HG03457 (cell line): ENCODE results near the gene S100A16.
"Not testable (repeated sequence)": the region's sequence is repeated elsewhere in the genome, so short reads cannot be mapped to it uniquely, and the experiment has no call there.

Source experiments
- ATAC-seq: cut with Tn5 transposase; IDR thresholded peaks from one replicate; pipeline ENCODE4 v1.9.1; 2021; ENCODE audit warnings: moderate number of reproducible peaks; ENCODE audit not compliant: unreplicated experiment

S100A16 gene

DNA sequence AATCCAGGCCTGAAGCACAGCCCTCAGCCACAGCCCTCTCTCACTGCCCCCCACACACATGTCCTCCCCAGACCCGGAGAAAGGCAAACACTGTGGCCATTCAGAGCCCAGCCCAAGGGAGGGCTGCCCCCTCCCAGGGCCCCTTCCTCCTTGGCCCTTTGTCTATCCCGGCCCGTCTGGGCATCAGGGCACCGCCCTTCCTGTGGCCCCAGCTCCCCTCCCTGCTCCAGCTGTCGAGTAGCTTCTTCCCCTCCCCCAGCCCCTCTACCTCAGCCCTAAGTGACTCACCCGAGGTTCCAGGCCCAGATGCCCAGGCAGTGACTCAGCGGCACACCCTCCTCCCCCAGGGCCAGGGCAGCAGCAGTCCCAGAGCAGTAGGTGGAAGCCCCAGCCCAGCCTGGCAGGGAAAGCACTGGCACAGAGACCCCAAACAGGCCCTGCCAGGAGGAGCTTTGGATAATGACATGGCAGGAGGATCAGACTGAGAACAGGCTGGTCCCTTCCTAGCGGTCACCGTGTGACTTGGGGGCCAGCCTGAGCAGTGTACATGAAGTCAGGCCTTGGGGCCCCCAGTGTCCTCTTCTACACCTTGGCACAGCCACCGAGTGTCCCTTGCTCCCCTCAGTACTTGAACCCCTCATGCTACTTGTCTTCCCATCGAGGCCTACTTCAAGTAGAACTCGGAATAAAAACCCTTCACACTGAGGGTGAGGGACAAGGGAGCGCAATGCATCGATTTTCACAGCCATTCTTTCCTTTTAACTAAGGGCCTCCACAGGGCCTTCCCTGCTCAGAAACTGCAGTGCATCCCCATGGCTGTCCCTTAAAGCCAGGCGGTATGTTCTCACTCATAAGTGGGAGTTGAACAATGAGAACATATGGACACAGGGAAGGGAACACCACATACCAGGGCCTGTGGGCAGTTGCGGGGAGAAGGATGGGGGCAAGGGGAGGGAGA, 46.2 kb downstream of the S100A16 start:
- no peak for ATAC-seq

DNA sequence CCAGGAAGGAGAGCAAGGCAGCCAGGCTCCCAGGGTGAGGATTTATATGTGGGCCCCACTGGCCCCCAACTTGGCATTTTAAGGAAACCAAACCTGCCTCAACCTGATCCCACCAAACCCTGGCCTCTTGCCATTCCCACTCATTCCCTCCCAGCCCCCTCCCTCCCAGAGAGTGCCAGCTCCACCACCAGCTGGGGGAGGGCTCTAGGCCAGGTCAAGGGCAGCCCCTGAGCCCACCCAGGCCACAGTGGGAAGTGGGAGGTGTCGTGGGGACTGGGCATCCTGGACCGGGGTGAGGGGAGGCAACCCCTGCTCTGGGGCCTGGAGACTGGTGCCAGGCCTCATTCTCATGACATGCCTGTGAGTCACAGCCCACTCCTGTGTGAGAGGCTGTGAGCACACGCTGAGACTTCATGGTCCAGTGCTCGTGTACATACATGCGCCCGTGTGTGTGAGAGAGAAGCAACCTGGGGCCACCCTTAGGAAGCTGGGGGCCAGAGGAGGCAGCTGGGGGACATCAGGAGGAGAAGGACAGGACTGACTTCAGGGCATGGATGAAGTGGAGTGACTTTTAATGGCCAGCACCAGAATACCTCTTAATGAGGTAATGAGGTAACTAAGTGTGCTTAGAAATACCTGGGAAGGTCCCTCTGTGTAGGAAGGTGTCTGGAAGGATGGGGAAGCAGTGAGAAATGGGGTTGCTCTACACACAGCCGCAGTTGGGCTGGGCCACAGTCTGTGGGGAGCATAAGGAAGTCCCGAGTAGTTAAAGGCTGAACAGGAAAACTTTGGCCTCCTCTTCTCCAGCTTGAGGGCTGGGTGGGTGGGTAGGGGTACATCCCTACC, 47.2 kb downstream of the S100A16 start, which contains the start of gene S100A2:
TSS of gene S100A2 (minus strand) at position 316 of the 846 bp plus-strand sequence. CDS start 1,967 bp downstream, outside the sequence.
- no peak for ATAC-seq

DNA sequence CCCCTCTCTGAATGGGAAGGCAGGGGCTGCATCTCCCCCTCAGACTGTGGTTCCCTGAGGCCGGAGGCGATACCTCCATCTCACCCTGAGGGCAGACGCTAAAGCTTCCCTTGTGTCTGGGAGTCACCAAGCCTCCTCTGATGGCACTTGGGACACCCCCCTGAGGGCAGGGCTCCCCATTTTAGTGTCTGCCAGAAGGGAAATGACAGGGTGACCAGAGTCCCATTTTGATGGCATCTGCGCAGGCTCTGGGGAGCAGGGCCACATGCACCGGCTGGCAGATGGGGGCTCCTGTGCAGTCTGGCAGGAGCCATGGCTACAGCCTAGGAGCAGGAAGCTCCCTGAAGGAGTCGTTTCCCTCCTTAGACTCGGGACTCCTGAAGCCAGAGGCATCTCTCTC, 48.9 kb downstream of the S100A16 start:
- no peak for ATAC-seq

DNA sequence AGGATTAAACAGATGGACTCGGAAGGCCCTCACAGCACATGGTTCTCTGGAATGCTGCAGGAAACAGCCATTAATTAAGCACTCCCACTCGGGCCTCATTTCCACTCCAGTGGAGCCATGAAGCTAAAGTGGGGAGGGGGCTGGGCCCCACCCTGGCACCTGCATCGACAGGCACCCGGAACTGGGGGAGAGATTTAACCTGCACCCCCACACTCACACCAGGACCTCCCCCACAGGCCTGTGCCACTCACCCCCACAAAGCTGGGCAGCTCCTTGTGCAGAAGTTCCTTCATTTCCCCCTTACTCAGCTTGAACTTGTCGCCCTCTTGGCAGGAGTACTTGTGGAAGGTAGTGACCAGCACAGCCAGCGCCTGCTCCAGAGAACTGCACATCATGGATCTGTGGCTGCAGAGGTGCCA, 49.4 kb downstream of the S100A16 start:
- no peak for ATAC-seq

DNA sequence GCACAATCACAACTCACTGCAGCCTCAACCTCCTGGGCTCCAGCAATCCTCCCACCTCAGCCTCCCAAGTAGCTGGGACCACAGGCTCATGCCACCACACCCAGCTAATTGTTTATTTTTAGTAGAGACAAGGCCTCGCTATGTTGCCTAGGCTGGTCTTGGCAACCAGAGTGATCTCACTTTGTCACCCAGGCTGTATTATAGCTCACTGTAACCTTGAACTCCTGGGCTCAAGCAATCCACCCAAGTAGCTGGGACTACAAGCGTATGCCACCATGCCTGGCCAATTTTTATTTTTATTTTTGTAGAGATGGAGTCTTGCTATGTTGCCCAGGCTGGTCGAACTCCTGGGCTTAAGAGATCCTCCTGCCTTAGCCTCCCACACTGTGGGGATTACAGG, 50.9 kb downstream of the S100A16 start:
- not testable (repeated sequence) for ATAC-seq

DNA sequence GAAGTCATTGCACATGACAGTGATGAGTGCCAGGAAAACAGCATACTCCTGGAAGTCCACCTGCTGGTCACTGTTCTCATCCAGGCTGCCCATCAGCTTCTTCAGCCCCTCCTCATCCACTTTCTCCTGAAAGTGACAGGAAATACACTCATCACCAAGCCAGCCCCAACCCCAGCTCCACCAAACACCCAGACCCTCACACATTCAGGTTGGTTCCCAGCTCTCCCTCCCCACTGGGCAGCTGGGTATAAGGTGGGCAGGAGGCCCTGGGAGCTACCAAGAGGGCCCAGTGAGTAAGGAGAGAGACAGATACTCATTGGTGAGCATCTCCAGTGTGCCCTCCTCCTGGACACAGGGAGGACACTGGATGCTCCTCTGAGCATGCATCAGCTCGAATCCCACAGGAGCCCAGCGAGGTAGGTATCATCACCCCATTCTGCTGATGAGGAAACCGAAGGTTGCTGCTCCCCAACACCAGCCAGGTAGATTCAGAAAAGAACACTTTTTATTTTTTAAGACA, 51.4 kb downstream of the S100A16 start:
- ATAC-seq: no peak

DNA sequence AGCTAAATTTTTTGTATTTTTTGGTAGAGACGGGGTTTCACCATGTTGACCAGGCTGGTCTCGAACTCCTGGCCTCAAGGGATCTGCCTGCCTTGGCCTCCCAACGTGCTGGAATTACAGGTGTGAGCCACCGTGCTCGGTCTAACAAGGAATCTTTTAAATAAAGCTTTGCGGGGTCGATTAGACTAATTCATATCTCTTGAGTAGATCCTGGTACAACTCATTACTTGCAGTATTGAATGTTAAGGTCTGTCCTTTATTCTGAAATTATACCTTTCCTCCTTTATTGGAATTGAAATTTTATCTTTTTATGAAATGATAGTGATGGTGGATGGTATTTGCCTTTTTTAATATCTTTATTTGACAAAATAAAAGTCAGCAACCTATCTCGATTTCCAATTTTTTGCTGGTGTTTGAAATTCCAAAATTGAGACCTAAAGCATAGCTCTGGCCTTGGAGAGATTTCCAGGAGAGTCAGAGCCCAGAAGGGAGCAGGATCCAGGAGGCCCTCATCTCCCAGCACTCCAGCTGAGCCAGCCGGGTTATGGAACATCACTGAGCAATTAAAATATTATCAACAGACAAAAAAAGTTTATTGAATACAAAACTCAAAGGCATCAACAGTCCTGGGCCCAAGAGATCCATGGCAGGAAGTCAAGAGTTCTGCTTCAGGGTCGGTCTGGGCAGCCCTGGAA, 52.0 kb downstream of the S100A16 start:
- ATAC-seq: no peak

DNA sequence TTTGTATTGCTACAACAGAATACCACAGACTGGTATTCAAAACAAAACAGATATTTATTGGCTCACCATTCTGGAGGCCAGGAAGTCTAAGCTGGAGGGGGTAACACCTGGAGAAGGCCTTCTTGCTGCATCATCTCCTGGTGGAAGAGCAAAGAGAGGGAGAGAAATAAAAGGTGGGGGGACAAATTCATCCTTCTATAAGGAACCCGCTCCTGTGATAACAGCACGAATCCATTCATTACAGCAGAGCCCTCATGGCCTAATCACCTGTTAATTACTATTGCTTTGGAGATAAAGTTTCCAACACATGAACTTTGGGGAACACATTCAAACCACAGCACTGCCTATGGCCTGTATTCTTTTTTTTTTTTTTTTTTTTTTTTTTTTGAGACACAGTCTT, 52.7 kb downstream of the S100A16 start:
- no peak for ATAC-seq

DNA sequence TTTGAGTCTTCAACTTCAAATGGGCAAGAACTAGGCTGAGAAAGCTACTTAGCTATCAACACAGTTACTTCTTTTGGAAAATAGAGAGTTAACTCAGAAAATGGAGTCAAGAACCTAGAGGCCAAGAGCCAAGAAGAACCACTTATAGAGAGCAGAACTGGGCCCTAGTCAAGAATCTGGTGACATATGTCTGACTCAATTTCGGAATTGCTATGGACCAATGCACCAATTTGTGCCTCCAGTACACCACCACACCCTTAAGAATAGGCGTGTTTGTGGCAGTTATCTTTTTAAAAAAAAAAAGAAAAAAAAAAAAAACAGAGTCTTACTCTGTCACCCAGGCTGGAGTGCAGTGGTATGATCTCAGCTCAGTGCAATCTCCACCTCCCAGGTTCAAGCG, 55.1 kb downstream of the S100A16 start:
- ATAC-seq: no peak
